WERI-Rb-1 (cell line): ENCODE data around the gene FUZ.
A peak's percentile ranks its signal among the peaks of the same experiment; 100 is the strongest.

Experiments
- DNase-seq: peaks from one replicate; pipeline ENCODE4 v3.0.0-alpha.2; 2020
- H3K27ac ChIP-seq: fragments of 250-450 bp; sonication (Bioruptor Pico); 2 replicates; pipeline ENCODE4 v1.5.1; 2020; ENCODE audit warnings: mild to moderate bottlenecking, moderate library complexity
- H3K27me3 ChIP-seq: fragments of 250-450 bp; sonication (Bioruptor Pico); 2 replicates; pipeline ENCODE4 v1.5.1; 2021; ENCODE audit warnings: mild to moderate bottlenecking, low read depth, moderate library complexity; ENCODE audit not compliant: insufficient read depth, severe bottlenecking
- H3K36me3 ChIP-seq: fragments of 250-450 bp; sonication (Bioruptor Pico); 2 replicates; pipeline ENCODE4 v1.5.1; 2020; ENCODE audit warnings: mild to moderate bottlenecking, moderate library complexity
- H3K4me3 ChIP-seq: 2 replicates; pipeline ENCODE4 v1.5.1; 2011; ENCODE audit warnings: low read depth, mild to moderate bottlenecking, control low read depth, low read length
- H3K9me3 ChIP-seq: fragments of 250-450 bp; sonication (Bioruptor Pico); 2 replicates; pipeline ENCODE4 v1.5.1; 2021; ENCODE audit warnings: mild to moderate bottlenecking, moderate library complexity; ENCODE audit not compliant: severe bottlenecking
- TF ChIP-seq, protein P1 (sequence below): IDR thresholded peaks from 2 replicates; pipeline ENCODE4 v1.5.1; 2011; ENCODE audit warnings: low read depth, mild to moderate bottlenecking, control low read depth, inconsistent platforms, low read length

FUZ gene

GRCh38 chr19:49763230-49763629 lies 49.9 kb downstream of the FUZ start, which contains the start of gene TSKS:
TSS of gene TSKS (minus strand) at chr19:49763306. CDS start at chr19:49763247, 59 bp downstream.
- Histone ChIP-seq H3K4me3 (no peak within 1 kb of the TSS), H3K9me3 (no peaks in the 10 kb centered on the region), H3K27ac (no peak within 1 kb of the TSS), H3K27me3 (no peaks in the 10 kb centered on the region), H3K36me3 (no peaks in the 10 kb centered on the region)
- DNase-seq: no peak
- TF ChIP-seq, protein P1, sequence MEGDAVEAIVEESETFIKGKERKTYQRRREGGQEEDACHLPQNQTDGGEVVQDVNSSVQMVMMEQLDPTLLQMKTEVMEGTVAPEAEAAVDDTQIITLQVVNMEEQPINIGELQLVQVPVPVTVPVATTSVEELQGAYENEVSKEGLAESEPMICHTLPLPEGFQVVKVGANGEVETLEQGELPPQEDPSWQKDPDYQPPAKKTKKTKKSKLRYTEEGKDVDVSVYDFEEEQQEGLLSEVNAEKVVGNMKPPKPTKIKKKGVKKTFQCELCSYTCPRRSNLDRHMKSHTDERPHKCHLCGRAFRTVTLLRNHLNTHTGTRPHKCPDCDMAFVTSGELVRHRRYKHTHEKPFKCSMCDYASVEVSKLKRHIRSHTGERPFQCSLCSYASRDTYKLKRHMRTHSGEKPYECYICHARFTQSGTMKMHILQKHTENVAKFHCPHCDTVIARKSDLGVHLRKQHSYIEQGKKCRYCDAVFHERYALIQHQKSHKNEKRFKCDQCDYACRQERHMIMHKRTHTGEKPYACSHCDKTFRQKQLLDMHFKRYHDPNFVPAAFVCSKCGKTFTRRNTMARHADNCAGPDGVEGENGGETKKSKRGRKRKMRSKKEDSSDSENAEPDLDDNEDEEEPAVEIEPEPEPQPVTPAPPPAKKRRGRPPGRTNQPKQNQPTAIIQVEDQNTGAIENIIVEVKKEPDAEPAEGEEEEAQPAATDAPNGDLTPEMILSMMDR: no peak

DNA sequence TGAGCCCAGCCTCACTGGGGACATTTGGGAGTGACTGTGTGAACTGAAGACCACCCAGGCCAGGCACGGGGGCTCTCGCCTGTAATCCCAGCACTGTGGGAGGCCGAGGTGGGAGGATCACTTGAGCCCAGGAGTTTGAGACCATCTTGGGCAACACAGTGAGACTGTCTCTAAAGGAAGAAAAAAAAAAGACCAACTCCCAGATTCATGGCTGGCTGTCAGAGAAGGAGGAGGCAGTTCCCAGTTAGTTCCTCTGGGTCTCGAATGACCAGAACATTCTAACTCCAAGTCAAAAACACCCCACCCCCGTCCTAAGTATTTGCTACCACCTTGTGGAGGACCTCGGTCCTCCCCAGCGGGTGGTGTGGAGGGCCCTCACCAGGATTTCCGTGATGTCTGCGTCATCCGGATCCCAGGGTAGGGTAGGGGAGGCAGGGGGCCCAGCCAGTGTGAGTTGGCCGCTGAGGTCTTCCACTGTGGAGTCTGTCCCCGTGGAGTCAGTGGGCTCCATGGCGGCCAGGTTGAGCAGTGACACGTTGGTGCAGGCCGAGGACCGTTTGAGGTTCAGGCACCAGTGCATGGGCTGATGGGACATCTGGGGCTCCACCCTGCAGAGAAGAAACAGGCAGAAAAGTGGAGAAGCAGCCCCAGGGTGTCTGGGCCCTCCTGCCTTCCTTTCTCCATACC lies 51.3 kb downstream of the FUZ start:
- Histone ChIP-seq H3K36me3 (no peaks in the 10 kb centered on the region), H3K27ac (no peak overlapping the region), H3K4me3 (no peak overlapping the region), H3K27me3 (no peaks in the 10 kb centered on the region), H3K9me3 (no peaks in the 10 kb centered on the region)
- TF ChIP-seq, protein P1: 0 out of 2 replicates have a peak, but pooled peaks have one; percentile 6
- DNase-seq: peak; percentile 22

DNA sequence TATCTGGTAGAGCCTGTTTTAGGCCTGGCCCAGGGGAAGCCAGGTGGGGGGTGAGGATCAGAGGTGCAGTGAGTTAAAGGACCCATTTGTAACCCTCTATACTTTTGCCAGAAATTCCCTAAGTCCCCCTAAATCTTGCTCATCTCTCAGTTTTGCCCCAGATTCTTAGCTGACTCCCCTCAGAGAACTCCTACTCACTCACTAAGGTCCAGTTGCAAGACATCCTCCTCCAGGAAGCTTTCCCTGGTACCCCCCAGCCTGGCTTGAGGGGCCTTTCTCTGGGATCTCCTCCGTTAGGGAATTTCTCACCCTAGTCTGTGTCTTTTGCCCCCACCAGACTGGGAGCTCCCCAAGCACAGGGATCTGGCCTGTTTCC lies 51.9 kb downstream of the FUZ start:
- Histone ChIP-seq H3K4me3 (no peak overlapping the region), H3K27ac (no peak overlapping the region), H3K9me3 (peaks cover under 1% of the 10 kb centered on the region), H3K27me3 (no peaks in the 10 kb centered on the region), H3K36me3 (no peaks in the 10 kb centered on the region)
- DNase-seq: no peak
- TF ChIP-seq, protein P1: no peak

- Histone ChIP-seq H3K36me3 (no peaks in the 10 kb centered on the region), H3K4me3 (no peak overlapping the region), H3K9me3 (peaks cover 8% of the 10 kb centered on the region), H3K27me3 (no peaks in the 10 kb centered on the region), H3K27ac (no peak overlapping the region)
- DNase-seq: no peak
- TF ChIP-seq, protein P1: no peak
These were observed 54.8 kb downstream of the FUZ start for GRCh38 chr19:49758292-49758691.
